K562 (cell line): Measurements from ENCODE around the gene SIGLEC1. TPM values are rescaled to one million over a fixed set of nuclear protein-coding genes. Genes with fewer than 3 reads are reported as not detected.

Experiments used
- ATAC-seq: fragments of 200-7000 bp; cut with Tn5 transposase; 3 replicates; pipeline ENCODE4 v1.9.1; 2020; ENCODE audit warnings: moderate library complexity
- BruUV-seq: library from RNA; stranded (reverse); fragments of 400-500 nt; replicated peaks from 2 replicates; lab custom pipeline; 2021; lab: Mats Ljungman, UMichigan
- CTCF ChIA-PET: fragments of 300-600 bp; formaldehyde crosslinking; extraction: SDS; loops from one replicate; lab custom pipeline; 2021; ENCODE audit warnings: low intra/inter-chr PET ratio; lab: Yijun Ruan, JAX
- POLR2A ChIA-PET: fragments of 300-600, 350-650 bp; sonication (Branson Sonifier 250); formaldehyde crosslinking; extraction: SDS; loops from one replicate; lab custom pipeline; 2021; ENCODE audit warnings: antibody characterized with exemption, inconsistent platforms; lab: Yijun Ruan, JAX
- DNase-seq, 4 experiments: peaks; one replicate each; pipeline versions ENCODE4 v3.0.0 to v3.0.0-alpha.2; 2011 to 2018; ENCODE audit warnings: low spot score in 3 of 4, mixed read lengths in 3 of 4; ENCODE audit errors: extremely low read depth in 1 of 4
- FAIRE-seq: peaks from 2 replicates; lab custom pipeline; 2011; peaks lifted over from hg19 to GRCh38; lab: Jason Lieb, UNC
- H2AFZ ChIP-seq: 2 replicates; pipeline ENCODE4 v1.6.0; 2011; ENCODE audit warnings: low read depth, low read length, control low read depth, inconsistent platforms
- H3K27ac ChIP-seq: fragments of 200-600 bp; 3 replicates; pipeline ENCODE4 v1.8.0; 2011; ENCODE audit warnings: low read depth, mild to moderate bottlenecking, control low read depth, inconsistent platforms, low read length, moderate library complexity, mixed read lengths; ENCODE audit errors: extremely low read depth
- H3K27me3 ChIP-seq, 2 experiments: fragments of 300-600 bp in 1 of 2; 2 replicates in 1 of 2; 3 replicates in 1 of 2; pipeline versions ENCODE4 v1.6.0 to v1.8.0; 2011; ENCODE audit warnings: inconsistent platforms in 2 of 2, low read length in 2 of 2, mild to moderate bottlenecking in 1 of 2, mixed read lengths in 1 of 2, moderate library complexity in 1 of 2; ENCODE audit not compliant: control insufficient read depth in 2 of 2, insufficient read depth in 2 of 2
- H3K36me3 ChIP-seq: fragments of 300-600 bp; 3 replicates; pipeline ENCODE4 v1.8.0; 2011; ENCODE audit warnings: mild to moderate bottlenecking, low read length, inconsistent platforms; ENCODE audit not compliant: control insufficient read depth, insufficient read depth
- H3K4me1 ChIP-seq, 2 experiments: fragments of 200-600 bp in 1 of 2; replicated peaks in 1 of 2; 2 replicates in 1 of 2; 3 replicates in 1 of 2; pipeline versions ENCODE4 v1.5.1 to v1.8.0; 2011; ENCODE audit warnings: inconsistent platforms in 2 of 2, low read length in 2 of 2, mild to moderate bottlenecking in 1 of 2, mixed read lengths in 1 of 2, moderate library complexity in 1 of 2; ENCODE audit not compliant: control insufficient read depth in 2 of 2, insufficient read depth in 2 of 2
- H3K4me2 ChIP-seq: 2 replicates; pipeline ENCODE4 v1.6.1; 2011; ENCODE audit warnings: low read length, control low read depth, inconsistent platforms, mixed read lengths; ENCODE audit not compliant: insufficient read depth
- H3K4me3 ChIP-seq: fragments of 200-600 bp; sonication (generic), shearing (Covaris generic); 2 replicates; pipeline ENCODE4 v1.5.1; 2016; ENCODE audit warnings: control low read depth, inconsistent platforms
- H3K79me2 ChIP-seq: fragments of 200-600 bp; 3 replicates; pipeline ENCODE4 v1.8.0; 2011; ENCODE audit warnings: low read length, inconsistent platforms; ENCODE audit not compliant: control insufficient read depth, insufficient read depth
- H3K9ac ChIP-seq, 2 experiments: 2 replicates each; pipeline versions ENCODE4 v1.6.0 to v1.6.1; 2011; ENCODE audit warnings: low read depth in 2 of 2, low read length in 2 of 2, control low read depth in 1 of 2, inconsistent platforms in 1 of 2, mild to moderate bottlenecking in 1 of 2, mixed read lengths in 1 of 2; ENCODE audit not compliant: insufficient read depth in 1 of 2
- H3K9me1 ChIP-seq: one replicate; pipeline ENCODE4 v1.6.0; 2011; ENCODE audit warnings: inconsistent platforms, mild to moderate bottlenecking, low read length, moderate library complexity; ENCODE audit not compliant: control insufficient read depth, insufficient read depth
- H3K9me3 ChIP-seq: replicated peaks from 2 replicates; pipeline ENCODE4 v1.5.1; 2011; ENCODE audit warnings: low read depth, low read length, inconsistent platforms; ENCODE audit not compliant: control insufficient read depth, insufficient read depth
- H4K20me1 ChIP-seq: replicated peaks from 2 replicates; pipeline ENCODE4 v1.6.1; 2011; ENCODE audit warnings: low read length, inconsistent platforms, mixed read lengths; ENCODE audit not compliant: control insufficient read depth, insufficient read depth
- ATF1 ChIP-seq, 2 experiments: fragments of 450-650 bp in 1 of 2; IDR thresholded peaks; 2 replicates each; pipeline ENCODE4 v1.6.1; 2016; ENCODE audit warnings: missing compliant biosample characterization in 1 of 2, missing genetic modification characterization in 1 of 2
- CBX1 ChIP-seq: sonication (generic); IDR thresholded peaks from 2 replicates; pipeline ENCODE4 v1.6.1; 2016; ENCODE audit warnings: antibody characterized with exemption, low read depth, mild to moderate bottlenecking
- HLTF ChIP-seq: fragments of 450-650 bp; IDR thresholded peaks from 2 replicates; pipeline ENCODE4 v1.6.1; 2016
- ID3 ChIP-seq, 2 experiments: fragments of 250-450 bp in 1 of 2; fragments of 450-650 bp in 1 of 2; sonication (Bioruptor Pico) in 1 of 2; IDR thresholded peaks; 2 replicates each; pipeline versions ENCODE4 v1.6.1 to v1.8.0; 2016 to 2021; ENCODE audit warnings: mild to moderate bottlenecking in 2 of 2, moderate library complexity in 2 of 2, missing compliant biosample characterization in 1 of 2, missing genetic modification characterization in 1 of 2
- MBD1 ChIP-seq: fragments of 250-450 bp; sonication (Bioruptor Pico); IDR thresholded peaks from 2 replicates; pipeline ENCODE4 v1.8.0; 2022; ENCODE audit warnings: inconsistent platforms
- USF1 ChIP-seq: sonication (generic); formaldehyde crosslinking; IDR thresholded peaks from 2 replicates; pipeline ENCODE4 v1.9.0; 2022; ENCODE audit warnings: mild to moderate bottlenecking, missing genetic modification reagents
- ZFP36 ChIP-seq: fragments of 150-350 bp; IDR thresholded peaks from 2 replicates; pipeline ENCODE4 v1.6.1; 2018; ENCODE audit warnings: low read length, low read depth; ENCODE audit not compliant: partially characterized antibody
- ZKSCAN1 ChIP-seq: fragments of 150-350 bp; IDR thresholded peaks from 2 replicates; pipeline ENCODE4 v1.6.1; 2016; ENCODE audit warnings: low read depth, low read length
- ZNF143 ChIP-seq: sonication (generic); formaldehyde crosslinking; IDR thresholded peaks from 2 replicates; pipeline ENCODE4 v1.9.0; 2022; ENCODE audit warnings: mild to moderate bottlenecking, missing genetic modification reagents
- WGBS: fragments of 100-300 bp; shearing (Covaris generic); methylation state at CpG from one replicate; pipeline ENCODE4 v1.1.6; 2016; ENCODE audit warnings: low coverage, mixed read lengths; ENCODE audit not compliant: insufficient coverage; ENCODE audit errors: missing lambda C conversion rate; 5-methylcytosine and 5-hydroxymethylcytosine counted together
- in situ Hi-C: fragments of 300-500 bp; cut with MboI; formaldehyde crosslinking; loops from 4 replicates; pipeline ENCODE4 v1.15.0; 2018; ENCODE audit warnings: inconsistent platforms, mixed read lengths
- intact Hi-C: fragments of 100-400 bp; cut with micrococcal nuclease; formaldehyde crosslinking; loops from 2 replicates; pipeline ENCODE4 v1.14.2; 2022
- polyA plus RNA-seq, 8 experiments: library from polyadenylated mRNA; depleted of rRNA in 4 of 8; stranded (reverse) in 5 of 8; unstranded in 3 of 8; fragments of >200 nt; fragmentation: Nextera tagmentation in 2 of 8; fragmentation: Illumina TruSeq in 1 of 8; extraction: Ambion mirVana in 2 of 8; extraction: Trizol in 1 of 8; gene quantifications; 2 replicates each; pipeline versions ENCODE4 v1.2.1 to v1.2.3, GENCODE V29; 2011 to 2014; ENCODE audit warnings: inconsistent platforms in 1 of 8, missing spikeins in 1 of 8
- total RNA-seq, 7 experiments: library from RNA; depleted of rRNA in 6 of 7; stranded (reverse); fragments of >200 nt in 6 of 7; fragmentation: Illumina TruSeq in 2 of 7; extraction: Trizol in 2 of 7; gene quantifications; 2 replicates each; pipeline versions ENCODE4 v1.2.1 to v1.2.3, GENCODE V29; 2011 to 2021; ENCODE audit warnings: low replicate concordance in 1 of 7

Gene SIGLEC1
- total and polyA plus RNA-seq, 9 of the 15 experiments (the other 6 are each of a cell fraction or from before 2014, with no cell fraction given), result 0.05 to 0.07 TPM; not detected in 7

- no peaks in the 10 kb centered on the region for H3K36me3 ChIP-seq
- no peaks in the 10 kb centered on the region for H3K9me3 ChIP-seq
- no peaks in the 10 kb centered on the region for H3K79me2 ChIP-seq
- no peaks in the 10 kb centered on the region for H3K9me1 ChIP-seq
- no peak overlapping the region for H2AFZ ChIP-seq
- H3K4me3 ChIP-seq, result no peak overlapping the region
- H3K27me3 ChIP-seq, result peaks cover 0 to 17% of the 10 kb centered on the region in 2 experiments; a peak in 3 of 5 replicates
- DNase-seq (no peak), FAIRE-seq (no peak), ATAC-seq (no peak)
- POLR2A ChIA-PET, result no interaction called here
- in situ Hi-C loops, result no loop called here
- no peaks in the 10 kb centered on the region for H4K20me1 ChIP-seq
- CTCF ChIA-PET, result no interaction called here
- no peak overlapping the region for H3K9ac ChIP-seq
- no peak overlapping the region for H3K27ac ChIP-seq
- no TSS peak for BruUV-seq
- intact Hi-C loops, result no loop called here
- WGBS, result 19% methylated on average over 3 of the region's 3 CpGs
- no peak for TF ChIP-seq CBX1
- peak; percentile 24 for TF ChIP-seq ZFP36
- TF ChIP-seq, all 486 proteins: peak for 1
- Histone ChIP-seq H3K4me1 (peaks cover 0 to 22% of the 10 kb centered on the region in 2 experiments; a peak in 2 of 5 replicates), H3K4me2 (no peak overlapping the region)
Measured at GRCh38 chr20:3707508-3707899, 4.9 kb downstream of the SIGLEC1 start.

- no peaks in the 10 kb centered on the region for H3K36me3 ChIP-seq
- in situ Hi-C loops (no loop called here), intact Hi-C loops (no loop called here)
- H3K27me3 ChIP-seq, result peaks cover 0 to 17% of the 10 kb centered on the region in 2 experiments; a peak in 3 of 5 replicates
- no peaks in the 10 kb centered on the region for H3K9me3 ChIP-seq
- POLR2A ChIA-PET, result no interaction called here
- H4K20me1 ChIP-seq, result no peaks in the 10 kb centered on the region
- FAIRE-seq (no peak), DNase-seq (no peak), ATAC-seq (no peak)
- no peaks in the 10 kb centered on the region for H3K9me1 ChIP-seq
- H3K27ac ChIP-seq, result no peak overlapping the region
- H2AFZ ChIP-seq, result no peak overlapping the region
- no TSS peak for BruUV-seq
- peaks cover 0 to 22% of the 10 kb centered on the region in 2 experiments; a peak in 2 of 5 replicates for H3K4me1 ChIP-seq
- H3K79me2 ChIP-seq, result no peaks in the 10 kb centered on the region
- no peak overlapping the region for H3K4me3 ChIP-seq
- H3K9ac ChIP-seq, result peak overlapping the region in 1 of 2 experiments; percentile 35; a peak in 1 of 4 replicates
- no peak overlapping the region for H3K4me2 ChIP-seq
- WGBS, result 22% methylated on average over 10 of the region's 10 CpGs
- CTCF ChIA-PET, result interaction anchor here (0.6 kb wide), 1 partner anchor 28 kb away, joined by 3 read pairs; no protein-coding TSS in a partner anchor
- TF ChIP-seq ZKSCAN1 (no peak), MBD1 (CRISPR knock-in tag) (no peak), USF1 (CRISPR knock-in tag) (no peak), ATF1 (CRISPR knock-in tag; IDR thresholded peaks at IDR 0.05) (no peak), ATF1 (tag; IDR thresholded peaks at IDR 0.05) (no peak), HLTF (no peak), ID3 (CRISPR knock-in tag; IDR thresholded peaks at IDR 0.05) (no peak), ID3 (tag; IDR thresholded peaks at IDR 0.05) (no peak), ZNF143 (CRISPR knock-in tag) (no peak)
Measured at GRCh38 chr20:3706774-3707507, 5.5 kb downstream of the SIGLEC1 start.
